ENCODE measurements around the gene ATP2B2.
"Not testable (repeated sequence)": the region's sequence is repeated elsewhere in the genome, so short reads cannot be mapped to it uniquely, and the experiment has no call there.

ATP2B2 gene

DNA sequence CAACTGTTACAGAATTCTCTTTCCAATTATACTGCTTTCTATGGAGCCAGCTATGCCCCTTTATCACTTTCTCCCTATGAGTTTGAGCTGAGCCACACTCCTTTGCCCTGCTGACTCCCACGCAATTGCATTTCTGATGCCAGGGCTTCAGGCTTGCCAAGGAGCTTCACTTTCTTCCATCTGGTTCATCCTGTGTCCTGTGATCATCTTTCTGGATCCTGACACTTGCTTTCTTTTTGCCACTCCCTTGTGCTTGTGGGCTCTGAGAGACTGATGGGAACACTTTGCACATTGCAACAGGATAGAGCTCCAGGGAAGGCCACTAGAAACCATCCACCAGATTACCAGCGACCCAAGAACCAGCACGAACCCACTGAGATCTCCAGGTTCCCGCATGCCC lies 107.5 kb downstream of the ATP2B2 start:
- no peak for DNase-seq

- no peak for DNase-seq
Observed at GRCh38 chr3:10396931-10397330, 108.5 kb downstream of the ATP2B2 start.

DNA sequence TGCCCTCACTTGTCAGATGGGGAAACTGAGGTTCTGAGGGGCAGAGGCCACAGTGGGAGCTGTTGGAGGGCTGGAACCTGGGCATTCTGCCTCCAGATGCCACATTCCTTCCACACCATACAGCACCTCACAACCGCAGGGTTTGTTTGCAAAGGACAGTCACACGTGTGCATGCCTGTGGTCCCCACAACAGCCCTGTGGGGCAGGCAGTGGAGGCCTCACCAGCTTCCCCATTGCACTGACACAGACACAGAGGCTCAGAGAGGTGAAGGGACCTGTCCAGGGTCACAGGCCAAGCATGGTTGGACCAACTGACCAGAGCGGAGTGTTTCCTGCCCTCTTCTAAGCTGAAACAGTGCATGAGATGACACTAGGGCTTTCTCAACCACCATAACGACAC lies 109.3 kb downstream of the ATP2B2 start:
- no peak for DNase-seq

DNA sequence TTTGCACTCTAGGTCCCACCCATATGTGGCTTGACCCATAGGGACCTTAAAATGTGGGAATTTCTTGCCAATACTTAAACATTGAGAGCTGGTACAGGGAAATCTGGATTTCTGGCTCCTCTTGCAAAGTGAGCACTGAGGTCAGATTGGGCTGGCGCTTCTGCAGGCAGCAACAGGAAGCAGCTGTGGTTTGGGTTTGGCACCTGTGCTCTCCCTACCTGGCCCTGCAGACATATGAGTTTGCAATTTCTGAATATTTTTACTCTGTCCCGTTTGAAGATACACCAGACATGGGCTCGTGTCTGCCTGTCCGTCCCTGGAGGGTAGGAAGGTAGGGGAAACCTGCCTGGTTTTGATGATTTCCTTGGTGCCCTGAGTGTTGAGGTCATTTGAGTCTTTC lies 109.7 kb downstream of the ATP2B2 start:
- no peak for DNase-seq

DNA sequence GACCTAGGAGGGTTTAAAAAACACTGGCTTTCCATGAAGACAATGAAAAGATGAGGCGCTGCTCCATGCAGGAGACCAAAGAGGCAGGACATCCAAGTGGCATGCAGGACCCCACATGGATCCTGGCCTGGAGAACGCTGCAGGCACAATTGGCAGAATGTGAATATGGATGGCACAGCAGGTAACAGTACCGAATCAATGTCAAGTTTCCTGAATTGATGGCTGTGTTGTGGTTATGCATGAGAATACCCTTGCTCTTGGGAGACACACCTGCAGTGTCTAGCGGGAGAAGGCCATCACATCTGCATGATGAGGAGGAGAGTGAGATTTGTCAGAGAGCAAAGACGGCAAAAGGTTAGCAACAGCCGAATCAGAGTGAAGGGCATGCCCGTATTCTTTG lies 110.2 kb downstream of the ATP2B2 start:
- DNase-seq = no peak

DNA sequence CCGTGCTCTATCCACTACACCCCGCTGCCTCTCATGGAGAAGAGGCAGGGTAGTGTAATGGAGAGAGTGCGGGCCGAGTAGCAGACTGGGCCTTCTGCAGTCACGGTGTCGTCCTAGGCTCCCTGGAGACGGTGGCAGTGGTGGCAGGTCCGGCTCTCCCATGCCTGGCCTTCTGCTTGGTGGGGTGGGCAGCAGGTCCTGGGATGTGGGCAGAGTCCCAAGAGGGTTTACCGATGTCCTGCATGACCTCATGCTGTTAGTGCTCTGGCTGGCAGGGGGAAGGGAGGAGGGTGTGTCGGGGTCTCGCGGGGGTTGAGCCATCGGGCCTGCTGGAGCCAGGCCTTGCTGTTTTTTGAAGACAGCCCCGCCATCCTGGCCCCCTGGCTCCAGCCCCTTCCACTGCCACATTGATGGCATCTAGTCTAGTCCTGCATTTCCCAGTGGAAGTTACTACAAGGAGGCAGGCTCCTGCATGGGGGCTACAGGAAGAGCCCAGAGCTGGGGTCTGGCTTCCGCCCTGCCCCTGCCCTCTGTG lies 110.8 kb downstream of the ATP2B2 start:
- no peak for DNase-seq

GRCh38 chr3:10393514-10393913 lies 111.9 kb downstream of the ATP2B2 start:
- DNase-seq = no peak

DNA sequence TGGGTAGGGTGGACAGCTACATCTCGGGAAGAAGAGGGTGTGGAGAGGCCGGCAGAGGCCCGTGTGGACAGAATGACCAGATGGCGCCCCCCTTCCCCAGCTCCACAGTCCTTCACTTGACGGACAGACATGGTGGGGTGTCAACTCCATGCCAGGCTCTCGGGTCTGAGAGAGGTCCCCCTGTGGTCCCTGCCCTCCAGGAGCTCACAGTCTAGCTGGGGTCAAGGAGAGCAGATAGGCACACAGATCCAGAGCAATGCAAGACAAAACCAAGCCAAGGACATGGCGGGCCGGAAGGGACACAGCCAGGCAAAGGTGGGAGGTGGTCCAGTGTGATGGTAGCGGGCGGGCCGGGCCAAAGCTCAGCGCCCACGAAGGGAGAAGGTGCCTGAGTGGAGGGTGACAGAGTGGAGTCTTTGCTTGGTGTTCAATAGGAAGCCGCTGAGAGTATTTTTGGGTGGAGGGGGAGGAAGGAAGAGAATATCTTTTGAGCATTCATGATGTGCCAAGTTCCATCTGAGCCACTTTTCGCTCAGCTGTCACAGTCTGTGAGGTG lies 112.4 kb downstream of the ATP2B2 start:
- no peak for DNase-seq

DNA sequence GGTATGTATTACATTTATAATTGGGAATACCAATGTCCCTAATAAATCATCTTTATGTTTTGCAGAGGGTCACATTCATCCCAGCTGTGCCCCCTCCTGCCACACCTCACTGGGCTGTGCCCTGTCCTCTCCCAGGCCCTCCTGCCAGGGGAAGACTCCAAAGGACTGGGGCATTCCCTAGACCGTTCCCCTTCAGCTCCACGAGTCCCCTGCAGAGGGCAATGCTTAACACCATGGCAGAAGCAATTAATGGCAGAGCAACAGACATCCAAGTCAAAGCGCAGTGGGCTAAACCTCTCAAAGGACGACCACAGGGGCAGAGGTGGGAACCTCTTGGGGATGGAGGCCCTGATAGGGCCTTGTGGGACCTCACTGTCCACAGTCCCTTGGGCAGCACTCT lies 113.1 kb downstream of the ATP2B2 start:
- no peak for DNase-seq

GRCh38 chr3:10391391-10391790 lies 114.0 kb downstream of the ATP2B2 start:
- DNase-seq = no peak

DNA sequence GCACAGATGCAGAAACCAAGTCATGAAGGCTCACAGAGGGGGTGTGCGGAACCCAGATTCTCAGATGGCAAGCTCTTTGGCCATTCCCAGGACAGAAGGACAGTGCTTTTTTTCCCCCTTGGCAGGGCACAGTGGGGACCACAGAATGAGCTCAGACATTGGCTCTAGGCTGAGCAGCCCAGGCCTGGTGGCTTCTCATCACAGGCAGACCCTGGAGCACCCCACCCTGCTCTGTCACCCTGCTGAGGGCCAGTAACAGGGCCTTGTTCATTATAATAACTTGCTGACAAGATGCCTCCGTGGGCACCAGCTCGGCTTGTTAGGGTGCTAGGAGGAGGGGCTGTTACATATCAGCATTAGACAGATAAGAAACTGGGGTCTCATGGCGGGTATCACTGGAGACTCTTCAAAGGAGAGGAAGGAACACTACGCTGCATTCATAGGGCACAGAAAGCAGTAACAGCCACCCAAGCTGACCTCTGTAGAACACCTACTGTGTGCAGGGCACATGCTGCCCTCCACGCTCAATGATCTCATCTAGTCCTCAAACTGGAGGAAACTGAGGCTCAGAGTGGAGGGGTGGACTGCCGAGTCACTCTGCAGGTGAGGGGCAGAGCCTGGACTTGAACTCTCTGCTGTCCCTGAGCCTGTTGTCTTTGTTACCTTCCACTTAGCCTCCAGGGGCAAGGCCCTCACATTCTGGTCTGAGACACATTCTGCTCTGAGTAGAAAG lies 114.6 kb downstream of the ATP2B2 start:
- no peak for DNase-seq

DNA sequence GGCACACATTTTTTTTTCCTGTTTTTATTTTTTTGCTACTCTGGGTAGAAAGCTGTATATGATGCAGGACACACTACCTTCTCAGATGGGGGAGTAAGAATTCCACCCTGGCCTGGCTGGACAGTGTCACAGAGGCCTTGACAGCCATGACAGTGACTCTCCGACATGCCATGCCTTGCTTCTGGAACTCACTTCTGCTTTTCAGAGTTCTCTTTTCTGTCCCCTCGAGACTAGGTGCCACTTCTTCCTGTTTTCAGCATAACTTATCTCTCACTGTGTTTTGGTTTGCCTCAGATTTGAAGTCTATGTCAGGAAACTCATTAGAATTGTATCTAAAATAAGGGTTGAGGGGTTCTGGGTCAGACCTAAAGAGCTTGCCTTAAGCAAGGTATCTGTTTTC lies 115.4 kb downstream of the ATP2B2 start:
- peak; percentile 15 for DNase-seq

DNA sequence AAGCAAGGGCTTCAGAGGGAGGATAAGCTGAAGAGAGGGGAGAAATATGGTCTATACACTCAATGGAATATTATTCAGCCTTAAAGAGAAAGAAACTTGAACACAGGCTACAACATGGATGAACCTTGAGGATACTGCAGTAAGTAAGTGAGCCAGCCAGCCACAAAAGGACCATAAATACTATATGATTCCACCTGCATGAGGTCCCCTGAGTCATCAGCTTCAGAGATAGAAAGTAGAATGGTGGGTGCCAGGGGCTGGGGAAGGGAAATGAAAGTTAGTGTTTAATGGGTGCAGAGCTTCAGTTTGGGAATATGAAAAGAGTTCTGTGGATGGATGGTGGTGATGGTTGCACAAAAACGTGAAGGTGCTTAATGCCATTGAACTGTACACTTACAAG lies 116.0 kb downstream of the ATP2B2 start:
- no peak for DNase-seq

- DNase-seq = no peak
Observed at GRCh38 chr3:10387881-10388609, 117.3 kb downstream of the ATP2B2 start.

GRCh38 chr3:10386121-10386520 lies 119.3 kb downstream of the ATP2B2 start:
- no peak for DNase-seq

GRCh38 chr3:10384541-10385360 lies 120.6 kb downstream of the ATP2B2 start:
- no peak for DNase-seq

DNA sequence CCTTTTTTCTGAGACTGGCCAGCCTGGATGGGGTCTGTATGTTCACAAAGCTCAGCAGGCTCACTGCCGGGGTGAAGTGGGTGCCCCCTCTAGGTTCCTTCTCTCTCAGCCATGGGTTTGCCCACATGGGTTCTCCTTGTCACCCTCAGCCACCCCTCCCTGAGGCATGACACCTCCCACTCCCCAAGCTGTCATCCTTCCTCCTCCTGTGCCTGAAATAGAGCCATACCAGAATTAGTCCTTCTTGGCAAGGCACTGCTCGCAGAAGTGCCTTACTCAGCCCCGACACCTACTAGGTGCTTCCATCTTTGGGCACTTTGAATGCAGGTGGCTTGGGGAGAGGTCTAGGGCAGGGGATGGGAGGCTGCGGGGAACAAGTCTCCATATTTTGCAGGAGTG lies 121.5 kb downstream of the ATP2B2 start:
- no peak for DNase-seq

- DNase-seq = no peak
Observed at GRCh38 chr3:10382892-10383849, 122.2 kb downstream of the ATP2B2 start.

GRCh38 chr3:10382445-10382844 lies 122.9 kb downstream of the ATP2B2 start:
- DNase-seq = not testable (repeated sequence)

DNA sequence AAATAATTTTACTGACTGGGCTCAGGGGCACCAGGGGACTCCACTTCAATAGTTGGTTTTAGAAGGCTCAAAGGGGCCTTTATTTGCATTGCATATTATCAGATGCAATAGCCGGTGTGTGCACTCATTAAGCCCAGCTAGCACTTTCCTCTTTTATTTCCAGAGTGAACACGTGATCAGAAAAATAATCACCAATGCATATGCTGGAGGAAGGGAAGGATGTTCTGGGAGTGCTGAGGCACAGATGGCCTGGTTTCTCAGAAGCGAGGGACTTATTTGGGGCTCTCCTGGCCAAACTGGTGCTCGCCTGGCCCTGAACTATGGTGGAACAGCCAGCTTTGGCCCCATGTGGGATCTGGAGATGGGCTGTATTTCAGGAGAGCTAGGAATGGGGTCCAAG lies 124.0 kb downstream of the ATP2B2 start:
- DNase-seq = no peak

GRCh38 chr3:10380906-10381305 lies 124.5 kb downstream of the ATP2B2 start:
- DNase-seq = no peak

DNA sequence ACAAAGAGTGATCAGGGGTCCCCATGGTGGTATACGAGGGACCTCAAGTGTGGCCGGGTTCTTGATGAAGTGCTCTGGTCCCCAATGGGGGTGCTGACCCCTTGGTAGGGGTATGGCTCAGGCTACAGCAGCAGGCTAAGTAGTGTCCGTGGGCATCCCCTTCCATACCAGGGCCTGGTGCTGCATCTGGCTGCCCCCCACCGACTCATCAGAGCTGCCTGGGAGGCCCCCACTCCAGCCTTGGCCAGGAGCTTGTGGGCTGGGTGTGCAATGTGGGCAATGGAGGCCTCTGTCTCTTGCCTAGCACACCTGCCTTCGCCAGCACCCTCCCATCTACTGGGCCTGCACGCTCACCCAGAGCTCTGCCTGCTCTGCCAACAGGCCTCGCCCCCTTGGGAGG lies 125.4 kb downstream of the ATP2B2 start:
- DNase-seq = no peak
